Transverse colon (tissue), 4 donors: ENCODE data around the gene RARS1.

Experiments
- CTCF ChIP-seq, 5 experiments: fragments of 200-600 bp in 3 of 5; fragments of 450-650 bp in 2 of 5; sonication (generic) in 3 of 5; IDR thresholded peaks; 1 replicate in 2 of 5; 2 replicates in 3 of 5; pipeline ENCODE4 v1.5.1; 2016 to 2017; ENCODE audit warnings: antibody characterized with exemption in 5 of 5, inconsistent platforms in 3 of 5, mild to moderate bottlenecking in 2 of 5, moderate library complexity in 1 of 5
- POLR2AphosphoS5 ChIP-seq, 3 donors: sonication (generic); formaldehyde crosslinking; IDR thresholded peaks; one replicate each; pipeline ENCODE4 v1.6.1; 2016; ENCODE audit warnings: antibody characterized with exemption in 3 of 3

DNA sequence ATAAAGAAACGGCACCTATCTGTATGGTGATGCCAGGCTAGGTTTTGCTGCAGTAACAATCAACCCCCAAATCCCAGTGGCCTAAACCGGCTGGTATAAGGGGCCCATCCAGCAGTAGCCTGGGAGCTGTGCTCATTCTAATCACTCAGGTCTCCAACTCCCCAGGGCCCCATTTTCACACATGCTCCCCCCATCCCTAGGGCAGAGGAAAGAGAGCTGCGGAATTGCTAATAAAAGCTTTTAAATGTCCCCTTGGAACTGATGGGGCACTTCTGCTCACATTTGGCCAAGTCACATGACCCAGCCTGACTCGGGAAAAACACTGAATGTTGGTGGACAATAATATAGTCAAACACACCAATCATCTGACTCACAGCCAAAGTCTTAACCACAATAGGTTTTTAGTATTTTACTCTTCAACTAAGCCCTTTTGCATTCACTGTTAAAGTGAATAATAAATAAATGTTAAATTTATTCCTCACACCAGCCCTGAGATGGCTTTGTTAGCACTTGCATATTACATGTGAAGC is 44.4 kb downstream of the RARS1 start:
- TF ChIP-seq CTCF (IDR thresholded peaks at IDR 0.05) (no peak), POLR2AphosphoS5 (IDR thresholded peaks at IDR 0.05) (no peak)
